K562 (cell line): ENCODE data around the gene TAS2R40. TPM values are rescaled to one million over a fixed set of nuclear protein-coding genes. Genes with fewer than 3 reads are reported as not detected.
A peak's percentile ranks its signal among the peaks of the same experiment; 100 is the strongest.

ENCODE experiments used
- ARID2 ChIP-seq: fragments of 450-650 bp; IDR thresholded peaks from 2 replicates; pipeline ENCODE4 v1.6.1; 2017; ENCODE audit warnings: antibody characterized with exemption, mild to moderate bottlenecking
- CCAR2 ChIP-seq: fragments of 200-400 bp; formaldehyde crosslinking; IDR thresholded peaks from 2 replicates; pipeline ENCODE4 v1.6.1; 2017; ENCODE audit warnings: mild to moderate bottlenecking, low read depth, low read length
- FIP1L1 ChIP-seq: fragments of 200-400 bp; formaldehyde crosslinking; IDR thresholded peaks from 2 replicates; pipeline ENCODE4 v1.6.1; 2018; ENCODE audit warnings: mild to moderate bottlenecking, low read depth, low read length; ENCODE audit not compliant: poor library complexity, severe bottlenecking
- FOXA3 ChIP-seq, 2 experiments: fragments of 450-650 bp in 1 of 2; sonication (generic) in 1 of 2; formaldehyde crosslinking; IDR thresholded peaks in 1 of 2; conservative IDR thresholded peaks in 1 of 2; 2 replicates each; pipeline versions ENCODE4 v1.4.0 to v1.8.0; 2020 to 2022; ENCODE audit warnings: mild to moderate bottlenecking in 2 of 2, missing genetic modification reagents in 1 of 2
- FOXK1 ChIP-seq: sonication (generic); formaldehyde crosslinking; IDR thresholded peaks from 2 replicates; pipeline ENCODE4 v1.8.0; 2022; ENCODE audit warnings: missing genetic modification reagents, mild to moderate bottlenecking, borderline replicate concordance
- FOXM1 ChIP-seq, 2 experiments: fragments of 450-650 bp in 1 of 2; sonication (generic) in 1 of 2; formaldehyde crosslinking in 1 of 2; IDR thresholded peaks; 2 replicates each; pipeline versions ENCODE4 v1.6.1 to v1.9.0; 2017 to 2022; ENCODE audit warnings: low read depth in 2 of 2, mild to moderate bottlenecking in 2 of 2, missing genetic modification reagents in 1 of 2, moderate library complexity in 1 of 2
- IFI16 ChIP-seq: fragments of 250-450 bp; sonication (Bioruptor Pico); IDR thresholded peaks from 2 replicates; pipeline ENCODE4 v2.1.2; 2022; ENCODE audit warnings: mild to moderate bottlenecking, inconsistent platforms
- MCM7 ChIP-seq, 2 experiments: fragments of 450-650 bp; IDR thresholded peaks; 2 replicates each; pipeline ENCODE4 v1.6.1; 2016 to 2018
- MED1 ChIP-seq: sonication (generic); formaldehyde crosslinking; IDR thresholded peaks from 2 replicates; pipeline ENCODE4 v1.8.1; 2023; ENCODE audit warnings: missing genetic modification reagents, borderline replicate concordance
- NFE2 ChIP-seq: IDR thresholded peaks from 2 replicates; pipeline ENCODE4 v1.6.1; 2014; ENCODE audit warnings: antibody characterized with exemption, low read depth
- NFRKB ChIP-seq: fragments of 450-650 bp; IDR thresholded peaks from 2 replicates; pipeline ENCODE4 v1.6.1; 2016; ENCODE audit warnings: low read depth
- NR4A1 ChIP-seq, 2 experiments: fragments of 250-450 bp in 1 of 2; fragments of 450-650 bp in 1 of 2; sonication (Bioruptor Pico) in 1 of 2; IDR thresholded peaks; 2 replicates each; pipeline versions ENCODE4 v1.4.0 to v1.6.1; 2016 to 2020; ENCODE audit warnings: mild to moderate bottlenecking in 2 of 2, missing compliant biosample characterization in 1 of 2, missing genetic modification characterization in 1 of 2, moderate library complexity in 1 of 2
- OTX1 ChIP-seq: fragments of 450-650 bp; formaldehyde crosslinking; IDR thresholded peaks from 2 replicates; pipeline ENCODE4 v1.4.0; 2022; ENCODE audit warnings: mild to moderate bottlenecking
- POLR3G ChIP-seq: IDR thresholded peaks from 2 replicates; pipeline ENCODE4 v1.6.1; 2011; ENCODE audit not compliant: insufficient read length, insufficient replicate concordance; ENCODE audit errors: extremely low read depth
- RUNX1 ChIP-seq: sonication (generic); IDR thresholded peaks from 2 replicates; pipeline ENCODE4 v1.6.1; 2016; ENCODE audit warnings: antibody characterized with exemption, low read depth
- SMARCB1 ChIP-seq: IDR thresholded peaks from 2 replicates; pipeline ENCODE4 v1.6.1; 2011; ENCODE audit warnings: improper control_type of control experiment, low read depth; ENCODE audit not compliant: insufficient read length
- SMARCE1 ChIP-seq: fragments of 450-650 bp; IDR thresholded peaks from 2 replicates; pipeline ENCODE4 v1.7.1; 2016; ENCODE audit warnings: mild to moderate bottlenecking
- SUPT5H ChIP-seq: fragments of 450-650 bp; IDR thresholded peaks from 2 replicates; pipeline ENCODE4 v1.6.1; 2016
- YY1 ChIP-seq, 3 experiments: IDR thresholded peaks; 2 replicates each; pipeline ENCODE4 v1.6.1; 2011; ENCODE audit warnings: low read length in 2 of 3, mild to moderate bottlenecking in 2 of 3, moderate library complexity in 2 of 3, borderline replicate concordance in 1 of 3, control low read depth in 1 of 3, low read depth in 1 of 3; ENCODE audit not compliant: insufficient read depth in 3 of 3, insufficient replicate concordance in 2 of 3, control insufficient read depth in 1 of 3, insufficient read length in 1 of 3; ENCODE audit errors: extremely low read depth in 1 of 3
- ZBTB8A ChIP-seq: fragments of 450-650 bp; IDR thresholded peaks from 2 replicates; pipeline ENCODE4 v1.6.1; 2018; ENCODE audit warnings: mild to moderate bottlenecking, moderate library complexity; ENCODE audit not compliant: partially characterized antibody
- ZFX ChIP-seq: sonication (generic); formaldehyde crosslinking; IDR thresholded peaks from 2 replicates; pipeline ENCODE4 v1.8.0; 2022; ENCODE audit warnings: mild to moderate bottlenecking, missing genetic modification reagents, moderate library complexity
- ZNF174 ChIP-seq: fragments of 250-450 bp; sonication (Bioruptor Pico); IDR thresholded peaks from 2 replicates; pipeline ENCODE4 v1.4.0; 2020; ENCODE audit warnings: mild to moderate bottlenecking
- ZNF24 ChIP-seq: fragments of 450-650 bp; IDR thresholded peaks from 2 replicates; pipeline ENCODE4 v1.6.1; 2016
- polyA plus RNA-seq, 8 experiments: library from polyadenylated mRNA; depleted of rRNA in 4 of 8; stranded (reverse) in 5 of 8; unstranded in 3 of 8; fragments of >200 nt; fragmentation: Nextera tagmentation in 2 of 8; fragmentation: Illumina TruSeq in 1 of 8; extraction: Ambion mirVana in 2 of 8; extraction: Trizol in 1 of 8; gene quantifications; 2 replicates each; pipeline versions ENCODE4 v1.2.1 to v1.2.3, GENCODE V29; 2011 to 2014; ENCODE audit warnings: inconsistent platforms in 1 of 8, missing spikeins in 1 of 8
- total RNA-seq, 7 experiments: library from RNA; depleted of rRNA in 6 of 7; stranded (reverse); fragments of >200 nt in 6 of 7; fragmentation: Illumina TruSeq in 2 of 7; extraction: Trizol in 2 of 7; gene quantifications; 2 replicates each; pipeline versions ENCODE4 v1.2.1 to v1.2.3, GENCODE V29; 2011 to 2021; ENCODE audit warnings: low replicate concordance in 1 of 7
- TF ChIP-seq, protein P1 (sequence below): fragments of 250-450 bp; sonication (Bioruptor Pico); IDR thresholded peaks from 2 replicates; pipeline ENCODE4 v1.9.0; 2021; ENCODE audit warnings: mild to moderate bottlenecking
- TF ChIP-seq, protein P2 (sequence below): fragments of 200-800 bp; sonication (Bioruptor generic); IDR thresholded peaks from 2 replicates; pipeline ENCODE4 v1.6.1; 2017; ENCODE audit warnings: missing genetic modification characterization, missing compliant biosample characterization
- TF ChIP-seq, protein P3 (sequence below): sonication (generic); IDR thresholded peaks from 2 replicates; pipeline ENCODE4 v1.6.1; 2016
- TF ChIP-seq, protein P4 (sequence below): fragments of 450-650 bp; formaldehyde crosslinking; conservative IDR thresholded peaks from 2 replicates; pipeline ENCODE4 v1.4.0; 2022; ENCODE audit warnings: mild to moderate bottlenecking, missing genetic modification characterization

The TAS2R40 gene
- total and polyA plus RNA-seq, 9 of the 15 experiments (the other 6 are each of a cell fraction or from before 2014, with no cell fraction given), result not detected

DNA sequence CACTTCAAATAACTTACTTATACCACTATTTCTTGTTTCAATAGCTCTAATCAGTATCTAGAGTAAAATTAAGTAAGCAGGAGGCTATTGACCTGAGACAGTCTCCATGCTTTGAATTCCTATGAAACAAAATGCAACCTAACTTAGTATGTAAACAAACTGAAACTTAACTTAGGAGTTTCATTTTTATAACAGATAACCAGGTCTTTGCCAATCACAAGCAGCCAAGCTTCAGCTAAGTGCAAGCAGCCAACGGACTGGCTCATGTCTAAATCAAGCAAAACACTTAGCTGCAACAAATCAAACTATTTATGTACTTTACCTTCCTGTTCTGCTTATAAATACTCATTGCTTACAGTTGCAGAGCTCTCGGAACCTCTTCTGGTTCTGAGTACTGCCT is 37.0 kb downstream of the TAS2R40 start (continued):
- TF ChIP-seq YY1 (IDR thresholded peaks at IDR 0.05; ENCODE audit: borderline replicate concordance in 1 of 3, control insufficient read depth in 1 of 3, extremely low read depth in 1 of 3, insufficient read depth in 3 of 3, insufficient read length in 1 of 3, insufficient replicate concordance in 2 of 3, low read depth in 1 of 3, low read length in 2 of 3) (no peak), ZFX (CRISPR knock-in tag) (no peak), POLR3G (no peak), SMARCB1 (no peak), FOXK1 (CRISPR knock-in tag) (no peak), ZNF24 (no peak), NFE2 (no peak), ARID2 (no peak), IFI16 (CRISPR knock-in tag) (no peak), FOXA3 (CRISPR knock-in tag; conservative IDR thresholded peaks at IDR 0.05 in 1 of 2, IDR thresholded peaks at IDR 0.05 in 1 of 2) (peak in 1 of 2 experiments; percentile 68; a peak in 2 of 4 replicates), ZNF174 (no peak), SUPT5H (no peak), SMARCE1 (no peak), FOXM1 (IDR thresholded peaks at IDR 0.05; ENCODE audit: low read depth) (peak; percentile 53; the same call in 1 of the 2 replicates), FOXM1 (CRISPR knock-in tag; IDR thresholded peaks at IDR 0.05; ENCODE audit: low read depth) (no peak), MCM7 (IDR thresholded peaks at IDR 0.05) (no peak), FIP1L1 (no peak), MED1 (CRISPR knock-in tag) (no peak), CCAR2 (no peak), NFRKB (0 out of 2 replicates have a peak, but pooled peaks have one; percentile 6), RUNX1 (no peak), NR4A1 (CRISPR knock-in tag; IDR thresholded peaks at IDR 0.05) (no peak), NR4A1 (tag; IDR thresholded peaks at IDR 0.05) (peak; percentile 40; the same call in 1 of the 2 replicates), OTX1 (CRISPR knock-in tag) (no peak), ZBTB8A (no peak)
- TF ChIP-seq, protein P1, sequence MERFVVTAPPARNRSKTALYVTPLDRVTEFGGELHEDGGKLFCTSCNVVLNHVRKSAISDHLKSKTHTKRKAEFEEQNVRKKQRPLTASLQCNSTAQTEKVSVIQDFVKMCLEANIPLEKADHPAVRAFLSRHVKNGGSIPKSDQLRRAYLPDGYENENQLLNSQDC (CRISPR knock-in tag), result no peak
- TF ChIP-seq, protein P2, sequence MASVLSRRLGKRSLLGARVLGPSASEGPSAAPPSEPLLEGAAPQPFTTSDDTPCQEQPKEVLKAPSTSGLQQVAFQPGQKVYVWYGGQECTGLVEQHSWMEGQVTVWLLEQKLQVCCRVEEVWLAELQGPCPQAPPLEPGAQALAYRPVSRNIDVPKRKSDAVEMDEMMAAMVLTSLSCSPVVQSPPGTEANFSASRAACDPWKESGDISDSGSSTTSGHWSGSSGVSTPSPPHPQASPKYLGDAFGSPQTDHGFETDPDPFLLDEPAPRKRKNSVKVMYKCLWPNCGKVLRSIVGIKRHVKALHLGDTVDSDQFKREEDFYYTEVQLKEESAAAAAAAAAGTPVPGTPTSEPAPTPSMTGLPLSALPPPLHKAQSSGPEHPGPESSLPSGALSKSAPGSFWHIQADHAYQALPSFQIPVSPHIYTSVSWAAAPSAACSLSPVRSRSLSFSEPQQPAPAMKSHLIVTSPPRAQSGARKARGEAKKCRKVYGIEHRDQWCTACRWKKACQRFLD (CRISPR knock-in tag), result 0 out of 2 replicates have a peak, but pooled peaks have one; percentile 22
- TF ChIP-seq, protein P3, sequence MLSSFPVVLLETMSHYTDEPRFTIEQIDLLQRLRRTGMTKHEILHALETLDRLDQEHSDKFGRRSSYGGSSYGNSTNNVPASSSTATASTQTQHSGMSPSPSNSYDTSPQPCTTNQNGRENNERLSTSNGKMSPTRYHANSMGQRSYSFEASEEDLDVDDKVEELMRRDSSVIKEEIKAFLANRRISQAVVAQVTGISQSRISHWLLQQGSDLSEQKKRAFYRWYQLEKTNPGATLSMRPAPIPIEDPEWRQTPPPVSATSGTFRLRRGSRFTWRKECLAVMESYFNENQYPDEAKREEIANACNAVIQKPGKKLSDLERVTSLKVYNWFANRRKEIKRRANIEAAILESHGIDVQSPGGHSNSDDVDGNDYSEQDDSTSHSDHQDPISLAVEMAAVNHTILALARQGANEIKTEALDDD, result peak; percentile 72; the same call in 1 of the 2 replicates
- TF ChIP-seq, protein P4, sequence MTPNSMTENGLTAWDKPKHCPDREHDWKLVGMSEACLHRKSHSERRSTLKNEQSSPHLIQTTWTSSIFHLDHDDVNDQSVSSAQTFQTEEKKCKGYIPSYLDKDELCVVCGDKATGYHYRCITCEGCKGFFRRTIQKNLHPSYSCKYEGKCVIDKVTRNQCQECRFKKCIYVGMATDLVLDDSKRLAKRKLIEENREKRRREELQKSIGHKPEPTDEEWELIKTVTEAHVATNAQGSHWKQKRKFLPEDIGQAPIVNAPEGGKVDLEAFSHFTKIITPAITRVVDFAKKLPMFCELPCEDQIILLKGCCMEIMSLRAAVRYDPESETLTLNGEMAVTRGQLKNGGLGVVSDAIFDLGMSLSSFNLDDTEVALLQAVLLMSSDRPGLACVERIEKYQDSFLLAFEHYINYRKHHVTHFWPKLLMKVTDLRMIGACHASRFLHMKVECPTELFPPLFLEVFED (CRISPR knock-in tag), result no peak
